Measurements from ENCODE around the gene DHRS12.

DHRS12 gene

DNA sequence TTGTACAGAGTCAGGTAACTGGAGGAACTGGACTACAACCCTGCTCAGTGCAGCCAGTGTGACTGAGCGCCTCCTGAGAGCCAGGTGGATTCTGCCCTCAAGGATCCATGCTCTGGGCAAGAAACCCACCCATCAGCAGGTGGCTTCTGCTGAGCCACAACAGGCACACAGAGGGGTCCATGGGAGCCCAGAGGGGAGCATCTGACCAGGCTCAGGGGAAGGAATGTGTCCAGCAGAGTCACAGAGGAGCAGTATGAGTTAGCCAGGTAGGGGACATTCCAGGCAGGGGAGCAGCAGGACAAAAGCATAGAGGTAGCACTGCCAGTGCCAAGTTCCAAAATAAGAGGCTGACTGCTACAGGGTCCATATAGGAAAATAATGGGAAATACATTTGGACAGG is 19.9 kb downstream of the DHRS12 start:
- FAIRE-seq (no peak), DNase-seq (ENCODE audit: insufficient read length, low spot score) (no peak)

DNA sequence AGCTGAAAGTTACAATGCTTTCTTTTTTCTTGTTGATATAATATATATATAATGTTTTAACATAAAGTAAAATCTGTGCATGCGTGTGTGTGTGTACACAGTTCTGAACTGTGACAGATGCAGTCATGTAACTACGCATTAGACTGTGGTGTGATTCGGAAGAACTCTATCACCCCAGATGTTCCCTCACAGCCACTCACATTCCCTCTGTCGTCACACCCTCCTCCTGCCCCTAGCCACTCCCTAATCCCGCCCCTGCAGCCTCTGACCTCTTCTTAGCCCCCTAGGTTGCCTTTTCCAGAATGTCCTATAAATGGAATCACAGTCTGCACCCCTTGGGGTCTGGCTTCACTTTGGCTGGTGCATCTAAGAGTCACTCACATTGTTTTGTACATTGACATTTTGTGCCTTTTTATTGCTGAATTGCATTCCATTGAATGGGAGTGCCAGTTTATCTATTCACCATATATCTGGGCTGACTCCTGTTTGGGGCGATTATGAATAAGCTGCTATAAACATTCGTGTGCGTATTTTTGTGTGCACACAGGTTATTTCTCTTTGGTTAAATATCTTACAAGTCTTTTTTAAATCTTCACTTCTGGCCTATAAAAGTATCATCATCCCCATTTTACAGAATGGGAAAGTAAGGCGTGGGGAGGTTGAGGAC is 20.4 kb downstream of the DHRS12 start:
- FAIRE-seq (no peak), DNase-seq (ENCODE audit: insufficient read length, low spot score) (no peak)

DNA sequence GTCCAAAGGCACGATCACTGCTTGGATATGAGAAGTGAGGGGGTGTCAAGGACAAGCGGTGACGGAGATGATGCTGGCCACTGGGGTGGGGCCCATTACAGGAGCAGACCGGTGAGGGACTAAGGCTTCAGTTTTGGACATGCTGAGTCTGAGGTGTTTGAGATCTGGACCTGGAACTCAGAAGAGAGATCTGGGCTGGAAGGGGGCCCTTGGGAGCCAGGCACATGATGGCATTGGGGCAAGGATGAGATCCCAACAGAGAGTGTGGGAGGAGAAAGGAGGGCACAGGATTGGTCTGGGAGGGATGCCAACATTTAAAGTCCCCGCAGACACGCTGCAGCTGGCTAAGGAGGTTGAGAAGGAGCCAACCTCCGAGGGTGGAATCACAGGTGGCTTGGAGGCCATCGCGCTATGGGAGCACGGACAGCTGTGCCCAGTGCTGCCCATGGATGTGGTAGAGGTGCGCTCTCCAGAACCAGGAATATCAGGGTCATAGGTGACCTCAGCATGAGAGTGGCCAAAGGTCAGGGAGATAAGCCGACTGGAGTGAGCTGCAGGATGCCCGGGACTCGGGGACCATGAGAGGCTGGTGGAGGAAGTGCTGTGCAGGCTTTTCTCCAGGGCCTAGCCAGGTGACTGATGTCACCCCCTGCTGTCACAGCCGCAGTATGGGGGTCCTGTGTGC is 21.8 kb downstream of the DHRS12 start:
- FAIRE-seq (no peak), DNase-seq (ENCODE audit: insufficient read length, low spot score) (no peak)

DNA sequence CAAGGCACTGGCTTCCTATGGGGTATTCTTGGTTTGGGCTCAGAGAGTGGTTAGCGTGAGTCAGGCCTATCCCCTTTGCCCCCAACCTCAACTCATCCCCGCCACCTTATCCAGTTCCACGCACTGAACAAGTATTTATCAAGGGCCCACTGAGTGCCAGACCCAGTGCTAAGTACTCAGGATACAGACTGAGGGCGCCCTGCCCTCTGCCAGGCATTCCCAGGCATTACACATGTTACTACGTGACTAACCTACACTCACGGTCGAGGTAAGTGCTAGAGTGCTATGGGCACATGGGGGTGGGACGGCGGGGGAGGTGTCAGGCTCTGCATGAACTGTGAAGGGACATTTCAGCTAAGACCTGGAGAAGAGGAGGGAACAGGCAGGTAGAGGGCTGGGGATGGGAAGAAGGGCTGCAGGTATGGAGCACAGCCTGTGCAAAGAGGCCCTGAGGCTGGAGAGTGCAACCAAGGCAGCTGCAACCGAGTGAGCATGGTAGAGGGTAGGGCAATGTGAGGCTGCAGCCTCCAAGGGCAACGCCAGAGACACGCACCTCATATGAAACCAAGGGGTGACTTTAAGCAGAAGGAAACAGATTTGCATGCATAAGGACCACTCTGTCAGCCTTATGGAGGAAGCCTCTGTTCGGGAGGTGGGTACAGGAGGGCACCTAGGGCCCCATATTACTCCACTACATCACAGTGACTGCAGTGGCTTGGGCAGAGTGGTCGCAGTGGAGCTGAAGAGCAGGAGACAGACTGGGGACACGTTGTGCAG is 22.5 kb downstream of the DHRS12 start:
- no peak for FAIRE-seq
- peak; percentile 10 for DNase-seq (ENCODE audit: insufficient read length, low spot score)

DNA sequence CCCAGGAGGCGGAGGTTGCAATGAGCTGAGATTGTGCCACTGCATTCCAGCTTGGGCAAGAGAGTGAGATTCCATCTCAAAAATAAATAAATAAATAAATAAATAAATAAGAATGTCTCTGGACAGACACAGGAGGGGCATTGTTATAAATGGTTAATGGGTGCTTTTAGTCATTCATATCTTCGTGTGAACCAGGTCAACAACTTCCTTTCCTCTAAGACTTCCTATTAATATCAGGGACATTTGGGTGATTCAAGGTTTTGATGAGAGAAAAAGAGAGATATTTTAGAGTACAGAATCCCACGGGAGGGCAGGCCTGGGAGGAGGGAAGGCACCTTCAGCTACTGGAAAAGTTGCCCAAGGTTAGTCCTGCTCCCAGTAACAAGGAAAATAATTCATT is 23.9 kb downstream of the DHRS12 start:
- FAIRE-seq, result no peak
- DNase-seq (ENCODE audit: insufficient read length, low spot score), result no peak

DNA sequence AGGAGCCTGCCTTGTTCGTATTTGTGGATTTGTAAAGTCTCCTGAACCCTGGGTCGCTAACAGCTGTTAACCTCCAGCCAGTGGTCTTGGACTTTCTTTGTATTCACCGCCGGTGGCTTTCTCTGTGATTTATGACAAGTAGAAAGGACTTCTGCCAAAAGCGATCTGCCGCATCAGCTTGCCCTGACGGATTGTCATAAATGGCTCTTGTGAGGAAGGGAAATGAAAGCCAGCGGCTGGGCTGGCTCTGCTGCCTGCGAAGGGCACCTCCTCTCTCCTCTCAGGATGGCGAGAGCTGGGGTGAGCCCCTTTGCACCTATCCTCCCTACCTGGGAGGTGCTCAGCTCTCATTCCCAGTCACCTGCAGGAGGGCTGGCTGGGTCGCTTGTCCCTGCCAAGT is 25.6 kb downstream of the DHRS12 start:
- DNase-seq (ENCODE audit: insufficient read length, low spot score) (no peak), FAIRE-seq (no peak)

DNA sequence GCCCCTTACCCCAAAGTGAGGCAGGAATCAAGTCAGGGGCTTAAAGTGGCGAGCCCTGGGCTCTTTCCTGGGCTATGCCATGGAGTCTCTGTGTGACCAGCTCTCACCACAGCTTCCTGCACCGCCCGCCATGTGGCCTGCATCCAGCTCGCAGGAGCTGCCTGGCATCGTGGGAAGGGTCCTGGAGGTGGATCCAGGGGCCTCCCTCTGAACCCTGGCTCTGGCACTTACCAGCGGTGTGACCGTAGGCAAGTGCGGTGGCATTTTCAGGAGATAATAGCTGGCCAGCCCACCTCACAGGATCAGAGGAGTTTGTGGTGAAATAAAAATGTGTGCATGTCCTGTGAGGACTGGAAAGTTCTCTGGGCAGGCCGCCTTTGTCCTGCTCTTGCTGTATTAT is 26.0 kb downstream of the DHRS12 start:
- DNase-seq (ENCODE audit: insufficient read length, low spot score) (no peak), FAIRE-seq (no peak)

DNA sequence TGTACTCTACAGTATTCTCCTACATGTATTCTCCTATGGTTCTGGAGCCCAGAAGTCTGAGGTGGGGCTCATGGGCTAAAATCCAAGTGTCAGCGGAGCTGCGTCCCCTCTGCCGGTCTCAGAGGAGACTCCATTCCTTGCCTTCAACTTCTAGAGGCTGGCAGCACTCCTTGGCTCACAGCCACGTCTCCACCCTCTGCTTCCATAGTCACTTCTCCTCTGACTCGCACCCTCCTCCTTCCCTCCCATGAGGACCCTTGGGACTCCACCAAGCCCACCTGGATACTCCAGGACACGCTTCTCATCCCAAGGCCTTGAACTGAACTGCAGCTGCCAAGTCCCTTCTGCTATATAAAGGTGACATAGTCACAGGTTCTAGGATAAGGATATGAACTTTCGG is 27.8 kb downstream of the DHRS12 start:
- DNase-seq (ENCODE audit: insufficient read length, low spot score) (no peak), FAIRE-seq (no peak)

DNA sequence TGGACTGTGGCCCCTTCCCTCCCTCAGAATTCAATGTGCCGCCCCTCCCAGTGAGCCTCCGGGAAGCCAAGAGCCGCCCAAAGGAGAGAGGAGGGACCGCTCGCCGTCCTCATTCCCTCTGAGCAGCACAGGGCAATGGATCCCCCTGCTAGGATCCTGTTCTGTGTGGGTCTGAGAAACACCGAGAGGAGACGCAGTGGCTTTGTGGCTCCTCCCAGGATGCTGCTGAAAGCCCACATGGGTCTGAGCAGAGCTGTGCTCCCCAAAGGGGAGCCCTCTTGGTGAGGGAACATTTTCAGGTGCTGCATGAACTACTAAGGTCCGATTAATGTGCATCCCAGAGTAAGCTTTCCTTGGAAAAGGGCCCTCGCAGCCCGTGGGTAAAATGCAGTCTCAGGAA is 30.4 kb downstream of the DHRS12 start:
- DNase-seq (ENCODE audit: insufficient read length, low spot score) (no peak), FAIRE-seq (no peak)

DNA sequence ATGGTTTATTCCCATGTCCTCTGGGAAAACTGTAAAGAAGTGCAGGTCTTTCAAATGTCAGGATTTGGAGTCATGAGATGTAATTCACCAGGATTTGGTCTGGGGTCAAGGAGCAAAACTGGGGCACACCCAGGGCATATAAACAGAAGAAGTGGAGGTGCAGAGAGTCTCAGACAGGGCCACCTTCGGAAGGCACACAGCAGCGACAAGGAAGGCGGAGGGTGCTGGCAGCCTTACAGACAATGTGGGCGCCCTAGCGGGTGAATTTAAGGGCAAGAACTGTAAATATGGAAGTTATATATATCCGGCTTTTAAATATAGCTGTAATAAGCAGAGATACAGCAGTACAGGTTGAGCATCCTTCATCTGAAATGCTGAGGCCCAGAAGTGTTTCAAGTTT is 31.2 kb downstream of the DHRS12 start:
- no peak for FAIRE-seq
- DNase-seq (ENCODE audit: insufficient read length, low spot score), result no peak

DNA sequence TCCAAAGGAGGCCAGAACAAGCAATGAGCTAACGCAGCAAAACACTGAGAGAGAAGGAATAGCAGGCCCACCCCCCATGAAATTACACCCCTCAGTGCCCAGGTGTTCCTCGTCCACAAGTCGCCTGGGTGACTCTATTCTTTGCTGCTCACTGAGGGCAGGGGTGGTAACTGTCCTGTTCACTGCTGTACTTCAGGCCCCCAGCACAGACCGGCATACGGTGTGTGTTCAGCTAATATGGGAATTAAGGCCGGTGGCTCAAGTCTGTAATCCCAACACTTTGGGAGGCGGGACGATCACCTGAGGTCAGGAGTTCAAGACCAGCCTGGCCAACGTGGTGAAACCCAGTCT is 31.9 kb downstream of the DHRS12 start:
- FAIRE-seq (no peak), DNase-seq (ENCODE audit: insufficient read length, low spot score) (no peak)

DNA sequence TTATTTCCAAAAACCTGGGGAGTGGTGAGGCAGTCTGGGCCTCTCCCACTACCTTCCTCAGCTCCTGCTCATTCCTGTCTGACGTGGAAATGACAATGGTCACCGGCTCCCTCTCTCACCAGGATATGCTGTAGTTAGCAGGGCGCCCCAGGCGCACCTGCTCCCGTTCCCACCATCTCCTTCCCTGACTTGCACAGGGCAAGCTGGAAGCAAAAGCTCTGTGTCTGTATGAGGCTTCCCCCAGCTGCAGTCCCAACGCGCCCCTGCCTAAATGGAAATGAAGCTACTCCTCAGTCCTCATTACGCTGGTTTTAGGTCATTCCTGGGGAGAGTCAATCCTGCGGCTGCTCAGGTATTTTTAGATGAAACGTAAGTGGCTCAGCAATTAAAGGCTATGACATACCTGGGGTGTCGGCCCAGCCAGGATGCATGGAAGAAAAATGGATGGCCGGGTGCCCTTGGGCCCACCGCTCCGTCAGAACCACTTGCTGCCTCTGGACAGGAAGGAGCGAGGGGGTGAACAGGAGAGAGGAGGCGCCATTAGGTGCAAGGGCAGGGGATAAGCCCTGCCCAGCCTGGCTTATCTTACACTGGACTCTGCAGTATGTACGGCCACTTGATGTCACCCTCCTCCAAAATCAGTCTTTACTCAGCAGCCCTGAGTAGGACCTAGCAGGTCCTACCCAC is 32.4 kb downstream of the DHRS12 start:
- DNase-seq (ENCODE audit: insufficient read length, low spot score) (no peak), FAIRE-seq (no peak)

DNA sequence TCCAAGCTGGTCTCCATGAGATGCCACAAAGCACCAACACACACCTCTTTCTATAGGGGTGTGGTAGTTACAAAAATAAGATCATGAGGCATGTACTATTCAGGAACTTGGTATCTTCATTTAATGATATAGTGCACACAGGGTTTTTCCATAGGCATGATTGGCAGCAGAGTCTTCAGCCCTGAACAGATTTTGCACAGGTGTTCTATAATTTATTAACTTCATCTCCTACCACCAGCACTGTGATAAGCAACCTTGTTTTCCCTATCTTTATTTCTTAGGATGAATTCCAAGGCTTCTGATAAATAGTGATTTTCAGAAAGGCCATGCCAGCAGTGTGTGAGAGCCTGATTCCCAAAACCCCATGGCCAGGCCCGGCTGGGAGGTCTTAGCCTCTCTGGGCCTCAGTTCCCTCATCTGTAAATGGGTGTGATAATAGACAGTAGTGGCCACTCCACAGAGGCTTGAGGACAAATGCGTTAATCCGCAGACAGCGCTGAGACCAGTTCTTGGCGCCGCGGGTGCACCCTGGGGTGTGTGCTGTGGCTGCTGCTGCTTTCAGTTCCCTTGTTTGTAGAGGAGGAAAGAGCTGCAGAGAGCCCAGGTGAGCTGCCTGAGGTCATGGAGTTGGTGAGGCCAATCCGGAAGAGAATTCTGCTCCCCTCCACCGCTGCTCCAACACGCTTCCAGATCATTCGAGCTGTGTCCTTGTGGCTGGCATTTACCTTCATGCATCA is 33.1 kb downstream of the DHRS12 start:
- DNase-seq (ENCODE audit: insufficient read length, low spot score) (no peak), FAIRE-seq (no peak)

DNA sequence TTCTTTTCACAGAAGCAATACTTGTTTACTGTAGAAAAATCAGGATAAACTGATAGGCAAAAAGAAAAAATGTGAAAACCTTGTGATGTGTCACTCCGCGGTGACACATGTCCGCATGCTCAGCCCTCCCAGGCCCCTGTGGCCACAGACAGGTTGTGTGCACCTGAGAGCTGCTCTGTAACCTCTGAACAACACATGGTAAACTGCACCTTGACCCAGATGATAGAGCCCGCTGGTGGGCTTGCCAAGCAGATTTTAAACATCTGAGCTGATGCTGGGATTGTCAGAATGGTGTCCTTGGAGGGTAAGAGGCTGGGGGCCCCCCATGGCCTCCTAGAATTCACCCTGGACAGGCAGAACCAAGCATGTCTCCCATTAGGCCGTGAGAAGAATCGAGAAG is 33.8 kb downstream of the DHRS12 start:
- FAIRE-seq (no peak), DNase-seq (ENCODE audit: insufficient read length, low spot score) (no peak)

DNA sequence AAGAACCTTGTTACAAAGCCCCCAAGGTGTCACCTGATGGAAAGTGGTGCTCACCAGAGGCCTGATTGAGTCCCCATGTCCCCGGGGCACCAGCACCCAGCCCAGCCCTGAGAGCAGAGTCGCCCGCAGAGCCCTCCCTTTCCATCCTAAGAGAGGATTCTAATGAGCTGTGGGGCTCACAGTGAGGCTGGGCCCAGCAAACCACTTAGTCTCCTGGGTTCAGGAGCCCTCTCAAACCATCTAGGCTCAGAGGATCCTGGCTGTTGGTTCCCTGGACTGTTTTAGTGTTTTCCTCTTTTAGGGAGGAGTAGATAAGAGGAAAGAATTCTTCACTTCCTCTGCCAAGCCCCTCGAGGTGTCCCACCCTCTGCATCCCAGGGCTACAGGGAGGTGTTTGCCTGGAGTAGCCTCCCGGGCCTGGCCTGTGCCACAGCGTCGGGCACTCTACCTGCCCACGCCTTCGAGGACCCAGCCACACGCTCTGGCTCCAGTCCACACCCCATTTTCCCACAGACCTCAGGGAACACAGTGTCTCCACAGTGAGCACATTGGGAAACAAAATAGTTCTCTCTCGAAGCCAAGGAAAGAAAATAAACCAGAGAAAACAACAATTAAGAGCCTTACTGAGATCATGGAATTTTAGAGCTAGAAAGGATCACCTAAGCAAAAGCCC is 34.4 kb downstream of the DHRS12 start:
- FAIRE-seq (no peak), DNase-seq (ENCODE audit: insufficient read length, low spot score) (no peak)

DNA sequence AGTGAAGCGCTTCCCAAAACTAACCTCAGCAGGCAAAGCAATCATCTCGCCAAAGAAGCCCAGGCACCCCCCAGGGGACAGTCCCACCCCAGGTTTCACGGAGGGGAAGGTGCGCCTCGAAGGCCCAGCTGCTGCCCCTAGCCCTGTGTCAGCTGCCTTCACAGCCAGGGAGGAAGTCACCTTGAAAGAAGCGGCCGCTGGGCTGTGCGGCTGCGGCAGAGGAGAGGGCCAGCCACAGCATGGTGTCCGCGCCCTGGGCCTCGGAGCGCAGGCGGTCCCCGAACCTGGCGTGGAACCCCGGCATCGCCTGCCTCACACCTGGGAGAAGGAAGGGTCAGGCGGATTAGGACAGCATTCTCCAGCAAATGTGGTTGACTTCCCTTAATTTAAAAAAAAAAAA is 35.0 kb downstream of the DHRS12 start:
- FAIRE-seq (no peak), DNase-seq (ENCODE audit: insufficient read length, low spot score) (no peak)

DNA sequence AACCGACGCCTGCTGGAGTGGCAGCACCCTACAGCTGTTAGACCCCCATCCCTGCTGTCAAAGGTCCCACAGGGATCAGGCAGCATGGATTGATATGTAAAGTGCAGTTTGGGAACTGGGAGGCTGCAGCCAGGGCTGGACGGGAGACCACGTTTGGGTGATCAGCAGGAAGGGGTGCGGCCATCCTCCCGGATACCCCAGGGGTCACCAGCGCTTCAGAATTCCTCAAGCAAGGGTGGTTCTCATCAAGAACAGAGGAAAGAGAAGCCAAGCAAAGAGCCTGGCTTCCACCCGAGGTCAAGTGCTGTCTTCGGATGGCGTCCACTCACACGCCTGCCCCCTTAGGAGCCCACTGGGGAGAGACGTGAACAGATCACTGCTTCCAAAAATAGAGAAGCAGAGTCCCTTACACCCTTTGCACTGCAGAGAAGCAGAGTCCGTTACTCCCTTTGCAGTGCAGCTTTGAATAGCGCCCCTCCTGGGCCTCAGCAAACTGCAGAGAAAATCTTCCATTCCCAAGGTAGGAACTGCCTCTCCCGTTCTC is 35.5 kb downstream of the DHRS12 start:
- FAIRE-seq, result no peak
- no peak for DNase-seq (ENCODE audit: insufficient read length, low spot score)

DNA sequence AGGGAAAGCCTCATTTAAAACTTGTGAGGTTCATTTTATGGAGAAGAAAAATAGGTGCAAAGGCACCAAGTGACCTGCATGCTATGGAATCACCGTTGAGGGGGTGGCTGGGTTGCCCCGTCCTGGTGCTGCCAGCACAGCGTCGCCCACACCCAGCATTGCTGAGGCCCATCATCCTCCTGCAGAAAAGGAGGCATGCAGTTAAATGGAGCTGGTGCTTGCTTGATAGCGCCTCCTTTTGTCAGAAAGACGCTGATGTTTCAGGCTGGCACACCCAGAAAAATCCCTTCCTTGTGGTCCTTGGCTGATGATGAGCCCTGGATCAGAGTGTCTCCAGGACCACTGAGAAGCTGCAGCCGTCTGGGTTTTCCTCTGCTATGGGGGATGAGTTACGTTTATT is 36.9 kb downstream of the DHRS12 start:
- DNase-seq (ENCODE audit: insufficient read length, low spot score) (no peak), FAIRE-seq (no peak)

DNA sequence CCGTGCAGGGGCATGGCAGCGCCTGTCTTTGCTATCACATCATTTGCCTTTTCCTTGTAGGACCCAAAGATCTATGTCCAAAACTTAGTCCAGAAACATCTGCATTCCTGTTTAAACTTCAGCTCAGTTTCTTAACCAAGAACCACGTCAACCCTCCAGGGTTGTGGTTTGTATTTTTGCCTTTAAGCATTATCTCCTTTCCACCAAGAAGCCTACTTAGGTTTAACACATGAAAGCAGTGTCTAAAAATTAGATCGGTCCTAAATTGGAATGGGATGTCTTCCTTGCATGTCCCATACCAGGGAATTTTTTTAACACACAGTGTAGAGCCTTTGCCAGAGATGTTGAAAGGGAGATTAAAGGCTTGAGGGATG is 38.8 kb downstream of the DHRS12 start:
- no peak for FAIRE-seq
- no peak for DNase-seq (ENCODE audit: insufficient read length, low spot score)
